PFSK-1 (cell line): Measurements from ENCODE around the gene DPF3.

ENCODE experiments used
- REST ChIP-seq, 2 experiments: IDR thresholded peaks; 2 replicates each; pipeline versions ENCODE4 v1.6.1 to v1.8.0; 2011 to 2012; ENCODE audit warnings: low read depth in 2 of 2, low read length in 2 of 2, control low read depth in 1 of 2, inconsistent platforms in 1 of 2, mild to moderate bottlenecking in 1 of 2, moderate library complexity in 1 of 2; ENCODE audit not compliant: insufficient read depth in 1 of 2
- SIN3A ChIP-seq: IDR thresholded peaks from 2 replicates; pipeline ENCODE4 v1.6.1; 2012; ENCODE audit warnings: mild to moderate bottlenecking, low read length, moderate library complexity, borderline replicate concordance; ENCODE audit not compliant: insufficient read depth

- TF ChIP-seq REST (IDR thresholded peaks at IDR 0.05; ENCODE audit: insufficient read depth in 1 of 2, low read depth in 2 of 2, low read length in 2 of 2) = no peak
- no peak for TF ChIP-seq SIN3A
Observed at GRCh38 chr14:72666610-72667009, 227.3 kb downstream of the DPF3 start.
